ENCODE measurements around the gene SMARCD1.

SMARCD1 gene

DNA sequence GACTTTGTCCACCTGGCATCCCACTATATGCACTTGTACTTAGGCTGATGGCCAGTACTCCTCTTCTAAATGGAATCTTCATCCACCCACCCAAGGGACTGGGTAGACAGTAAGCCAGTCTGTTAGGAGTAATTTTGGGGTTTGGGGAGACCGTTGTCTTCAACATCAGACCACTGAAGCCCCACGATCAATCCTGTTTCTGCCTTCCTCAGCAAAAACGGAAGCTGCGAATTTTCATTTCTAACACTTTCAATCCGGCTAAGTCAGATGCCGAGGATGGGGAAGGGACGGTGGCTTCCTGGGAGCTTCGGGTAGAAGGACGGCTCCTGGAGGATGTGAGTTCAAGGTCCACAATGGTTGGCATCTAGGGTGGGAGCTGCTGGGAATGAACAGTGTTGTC is 2.0 kb downstream of the SMARCD1 start:
- no peaks in the 10 kb centered on the region for H3K27me3 ChIP-seq (replicated peaks; ENCODE audit: control insufficient read depth, insufficient read depth, low read length)
- no peak overlapping the region for H3K4me3 ChIP-seq (replicated peaks; ENCODE audit: low read depth, low read length)
- TF ChIP-seq, protein P1, sequence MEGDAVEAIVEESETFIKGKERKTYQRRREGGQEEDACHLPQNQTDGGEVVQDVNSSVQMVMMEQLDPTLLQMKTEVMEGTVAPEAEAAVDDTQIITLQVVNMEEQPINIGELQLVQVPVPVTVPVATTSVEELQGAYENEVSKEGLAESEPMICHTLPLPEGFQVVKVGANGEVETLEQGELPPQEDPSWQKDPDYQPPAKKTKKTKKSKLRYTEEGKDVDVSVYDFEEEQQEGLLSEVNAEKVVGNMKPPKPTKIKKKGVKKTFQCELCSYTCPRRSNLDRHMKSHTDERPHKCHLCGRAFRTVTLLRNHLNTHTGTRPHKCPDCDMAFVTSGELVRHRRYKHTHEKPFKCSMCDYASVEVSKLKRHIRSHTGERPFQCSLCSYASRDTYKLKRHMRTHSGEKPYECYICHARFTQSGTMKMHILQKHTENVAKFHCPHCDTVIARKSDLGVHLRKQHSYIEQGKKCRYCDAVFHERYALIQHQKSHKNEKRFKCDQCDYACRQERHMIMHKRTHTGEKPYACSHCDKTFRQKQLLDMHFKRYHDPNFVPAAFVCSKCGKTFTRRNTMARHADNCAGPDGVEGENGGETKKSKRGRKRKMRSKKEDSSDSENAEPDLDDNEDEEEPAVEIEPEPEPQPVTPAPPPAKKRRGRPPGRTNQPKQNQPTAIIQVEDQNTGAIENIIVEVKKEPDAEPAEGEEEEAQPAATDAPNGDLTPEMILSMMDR (IDR thresholded peaks at IDR 0.05; ENCODE audit: insufficient read depth, low read length, poor library complexity, severe bottlenecking), result no peak
- DNase-seq (ENCODE audit: extremely low read depth, insufficient read length), result no peak
- peaks cover 17% of the 10 kb centered on the region for H3K36me3 ChIP-seq (ENCODE audit: control insufficient read depth, insufficient read depth, low read length)

DNA sequence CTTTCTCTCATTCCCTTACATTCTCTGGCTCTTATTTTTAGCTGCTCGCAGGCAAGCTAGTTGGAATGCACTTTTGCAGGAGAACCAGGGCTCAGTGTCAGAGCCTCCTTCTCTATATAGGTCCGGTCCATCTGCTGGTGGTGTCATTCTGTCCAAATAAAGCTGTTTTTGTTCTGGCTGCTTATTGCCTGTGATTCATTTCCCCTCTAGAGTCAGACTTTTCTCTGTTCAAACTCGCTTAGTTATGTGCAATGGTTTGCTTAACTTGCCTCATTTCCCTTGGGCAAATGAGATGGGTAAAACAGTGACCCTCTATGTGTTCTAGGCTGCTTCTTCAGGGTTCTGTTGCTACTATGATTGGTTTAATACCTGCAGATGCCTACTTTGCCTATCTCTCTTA is 2.9 kb downstream of the SMARCD1 start:
- no peaks in the 10 kb centered on the region for H3K27me3 ChIP-seq (replicated peaks; ENCODE audit: control insufficient read depth, insufficient read depth, low read length)
- no peak overlapping the region for H3K4me3 ChIP-seq (replicated peaks; ENCODE audit: low read depth, low read length)
- TF ChIP-seq, protein P1 (IDR thresholded peaks at IDR 0.05; ENCODE audit: insufficient read depth, low read length, poor library complexity, severe bottlenecking), result no peak
- H3K36me3 ChIP-seq (ENCODE audit: control insufficient read depth, insufficient read depth, low read length), result peaks cover 17% of the 10 kb centered on the region
- no peak for DNase-seq (ENCODE audit: extremely low read depth, insufficient read length)

DNA sequence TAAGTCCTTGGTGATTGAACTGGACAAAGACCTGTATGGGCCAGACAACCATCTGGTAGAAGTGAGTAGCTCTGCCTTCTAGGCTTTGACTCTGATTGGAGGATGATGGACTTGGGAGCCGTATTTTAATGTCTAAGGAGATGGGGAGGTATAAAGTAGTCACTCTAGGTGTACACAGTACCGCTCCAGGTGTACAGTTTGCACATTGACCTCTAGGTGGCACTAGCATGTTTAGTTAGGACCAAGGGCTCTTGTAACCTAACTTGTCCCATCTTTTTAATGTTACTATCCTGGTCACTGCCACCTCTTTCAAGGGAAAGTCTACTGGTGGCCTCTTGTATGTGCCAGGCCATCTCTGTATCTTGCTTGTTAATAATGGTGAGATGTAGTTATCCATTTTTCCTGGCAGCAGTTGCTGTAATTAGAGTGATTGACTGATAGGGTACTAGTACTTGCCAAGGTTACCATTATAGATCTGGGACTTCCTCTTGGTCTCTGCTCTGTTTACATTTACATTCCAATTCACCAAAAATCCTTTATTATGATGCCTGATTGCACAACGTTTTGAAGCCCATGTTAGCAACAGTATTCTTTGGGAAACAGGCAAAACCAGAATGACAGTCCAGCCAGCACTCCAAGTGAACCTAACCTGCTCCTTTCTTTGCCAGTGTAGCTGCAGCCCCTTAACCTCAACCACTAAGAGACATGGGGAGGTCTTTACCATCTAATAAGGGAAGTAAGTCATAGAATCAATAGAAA is 3.6 kb downstream of the SMARCD1 start:
- H3K4me3 ChIP-seq (replicated peaks; ENCODE audit: low read depth, low read length), result no peak overlapping the region
- DNase-seq (ENCODE audit: extremely low read depth, insufficient read length), result no peak
- no peaks in the 10 kb centered on the region for H3K27me3 ChIP-seq (replicated peaks; ENCODE audit: control insufficient read depth, insufficient read depth, low read length)
- TF ChIP-seq, protein P1 (IDR thresholded peaks at IDR 0.05; ENCODE audit: insufficient read depth, low read length, poor library complexity, severe bottlenecking), result peak; percentile 84
- H3K36me3 ChIP-seq (ENCODE audit: control insufficient read depth, insufficient read depth, low read length), result peaks cover 19% of the 10 kb centered on the region

DNA sequence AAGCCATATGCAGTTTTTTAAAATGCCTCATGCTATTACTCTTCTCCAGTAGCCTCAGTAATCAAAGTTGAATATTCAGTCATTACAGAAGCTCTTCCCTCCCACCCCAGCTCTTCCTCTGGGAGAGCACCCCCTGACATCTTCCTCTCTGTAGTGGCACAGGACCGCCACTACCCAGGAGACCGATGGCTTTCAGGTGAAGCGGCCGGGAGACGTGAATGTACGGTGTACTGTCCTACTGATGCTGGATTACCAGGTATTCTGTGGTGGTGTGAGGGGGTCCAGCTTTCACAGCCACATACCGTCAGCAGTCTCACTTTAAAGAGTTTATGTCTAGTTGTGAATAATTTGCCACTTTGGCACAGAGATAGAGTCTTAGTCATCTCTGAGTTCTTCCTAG is 4.6 kb downstream of the SMARCD1 start:
- H3K36me3 ChIP-seq (ENCODE audit: control insufficient read depth, insufficient read depth, low read length), result peaks cover 24% of the 10 kb centered on the region
- H3K27me3 ChIP-seq (replicated peaks; ENCODE audit: control insufficient read depth, insufficient read depth, low read length), result no peaks in the 10 kb centered on the region
- no peak for DNase-seq (ENCODE audit: extremely low read depth, insufficient read length)
- TF ChIP-seq, protein P1 (IDR thresholded peaks at IDR 0.05; ENCODE audit: insufficient read depth, low read length, poor library complexity, severe bottlenecking), result no peak
- H3K4me3 ChIP-seq (replicated peaks; ENCODE audit: low read depth, low read length), result no peak overlapping the region

DNA sequence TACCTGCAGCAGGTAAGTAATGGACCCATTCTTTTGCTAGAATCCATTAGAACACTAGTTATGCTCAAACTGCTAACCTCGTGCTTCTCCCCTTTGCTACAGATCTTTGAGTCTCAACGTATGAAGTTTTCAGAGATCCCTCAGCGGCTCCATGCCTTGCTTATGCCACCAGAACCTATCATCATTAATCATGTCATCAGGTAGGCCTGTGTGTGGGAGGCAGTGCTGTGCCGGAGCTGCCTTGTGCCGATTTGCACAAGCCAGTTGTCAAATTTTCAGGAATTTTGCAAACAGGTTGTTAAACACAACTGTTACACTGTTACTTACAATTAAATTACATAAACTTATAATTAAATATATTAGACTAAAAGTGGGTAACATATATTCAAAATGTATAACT is 5.2 kb downstream of the SMARCD1 start:
- TF ChIP-seq, protein P1 (IDR thresholded peaks at IDR 0.05; ENCODE audit: insufficient read depth, low read length, poor library complexity, severe bottlenecking), result no peak

More for the DNA sequence above, 5.2 kb downstream of the SMARCD1 start:
- H3K27me3 ChIP-seq (replicated peaks; ENCODE audit: control insufficient read depth, insufficient read depth, low read length), result no peaks in the 10 kb centered on the region
- H3K36me3 ChIP-seq (ENCODE audit: control insufficient read depth, insufficient read depth, low read length), result peaks cover 24% of the 10 kb centered on the region
- H3K4me3 ChIP-seq (replicated peaks; ENCODE audit: low read depth, low read length), result no peak overlapping the region
- no peak for DNase-seq (ENCODE audit: extremely low read depth, insufficient read length)
